GM23248 (cell line): Measurements from ENCODE around the gene P4HA3.

Source experiments
- EZH2 ChIP-seq: fragments of 200-600 bp; sonication (generic); IDR thresholded peaks from 2 replicates; pipeline ENCODE4 v1.6.1; 2018; ENCODE audit warnings: antibody characterized with exemption, mild to moderate bottlenecking; ENCODE audit not compliant: insufficient read depth, poor library complexity, severe bottlenecking
- EZH2phosphoT487 ChIP-seq: fragments of 200-600 bp; sonication (generic); IDR thresholded peaks from 2 replicates; pipeline ENCODE4 v1.6.1; 2018; ENCODE audit warnings: antibody characterized with exemption, moderate library complexity, mild to moderate bottlenecking, low read depth; ENCODE audit not compliant: insufficient read depth

GRCh38 chr11:74232311-74232950 lies 79.0 kb downstream of the P4HA3 start:
- TF ChIP-seq EZH2 (no peak), EZH2phosphoT487 (no peak)
